GM10266 (cell line): ENCODE results near the gene RHCG.

ENCODE experiments used
- DNase-seq: peaks from one replicate; pipeline ENCODE4 v3.0.0; 2012; ENCODE audit errors: extremely low spot score
- TF ChIP-seq, protein P1 (sequence below): IDR thresholded peaks from 2 replicates; pipeline ENCODE4 v1.5.1; 2012; ENCODE audit warnings: mild to moderate bottlenecking, low read depth; ENCODE audit not compliant: control insufficient read depth, insufficient read depth; ENCODE audit errors: missing control alignments

RHCG gene

DNA sequence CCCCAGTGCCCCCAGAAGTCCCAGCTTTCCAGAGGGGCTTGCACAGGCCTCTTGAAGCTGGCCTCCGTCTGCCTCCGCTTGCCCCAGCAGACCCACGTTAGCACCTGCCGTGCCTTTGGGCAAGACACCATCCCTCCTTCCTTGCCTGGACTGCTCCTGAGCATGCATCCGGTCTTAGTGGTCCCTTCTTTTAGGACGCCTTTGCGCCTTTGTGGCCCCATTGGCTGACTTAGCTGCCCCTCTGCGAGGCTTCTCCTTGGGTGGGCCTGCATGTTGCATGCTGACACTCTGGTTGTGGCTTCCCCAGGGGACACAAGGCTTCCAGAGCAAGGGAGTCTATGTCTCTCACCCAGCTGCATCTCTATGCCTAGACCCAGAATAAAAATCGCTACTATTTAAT lies 56.6 kb downstream of the RHCG start:
- DNase-seq = no peak
- TF ChIP-seq, protein P1, sequence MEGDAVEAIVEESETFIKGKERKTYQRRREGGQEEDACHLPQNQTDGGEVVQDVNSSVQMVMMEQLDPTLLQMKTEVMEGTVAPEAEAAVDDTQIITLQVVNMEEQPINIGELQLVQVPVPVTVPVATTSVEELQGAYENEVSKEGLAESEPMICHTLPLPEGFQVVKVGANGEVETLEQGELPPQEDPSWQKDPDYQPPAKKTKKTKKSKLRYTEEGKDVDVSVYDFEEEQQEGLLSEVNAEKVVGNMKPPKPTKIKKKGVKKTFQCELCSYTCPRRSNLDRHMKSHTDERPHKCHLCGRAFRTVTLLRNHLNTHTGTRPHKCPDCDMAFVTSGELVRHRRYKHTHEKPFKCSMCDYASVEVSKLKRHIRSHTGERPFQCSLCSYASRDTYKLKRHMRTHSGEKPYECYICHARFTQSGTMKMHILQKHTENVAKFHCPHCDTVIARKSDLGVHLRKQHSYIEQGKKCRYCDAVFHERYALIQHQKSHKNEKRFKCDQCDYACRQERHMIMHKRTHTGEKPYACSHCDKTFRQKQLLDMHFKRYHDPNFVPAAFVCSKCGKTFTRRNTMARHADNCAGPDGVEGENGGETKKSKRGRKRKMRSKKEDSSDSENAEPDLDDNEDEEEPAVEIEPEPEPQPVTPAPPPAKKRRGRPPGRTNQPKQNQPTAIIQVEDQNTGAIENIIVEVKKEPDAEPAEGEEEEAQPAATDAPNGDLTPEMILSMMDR = no peak

DNA sequence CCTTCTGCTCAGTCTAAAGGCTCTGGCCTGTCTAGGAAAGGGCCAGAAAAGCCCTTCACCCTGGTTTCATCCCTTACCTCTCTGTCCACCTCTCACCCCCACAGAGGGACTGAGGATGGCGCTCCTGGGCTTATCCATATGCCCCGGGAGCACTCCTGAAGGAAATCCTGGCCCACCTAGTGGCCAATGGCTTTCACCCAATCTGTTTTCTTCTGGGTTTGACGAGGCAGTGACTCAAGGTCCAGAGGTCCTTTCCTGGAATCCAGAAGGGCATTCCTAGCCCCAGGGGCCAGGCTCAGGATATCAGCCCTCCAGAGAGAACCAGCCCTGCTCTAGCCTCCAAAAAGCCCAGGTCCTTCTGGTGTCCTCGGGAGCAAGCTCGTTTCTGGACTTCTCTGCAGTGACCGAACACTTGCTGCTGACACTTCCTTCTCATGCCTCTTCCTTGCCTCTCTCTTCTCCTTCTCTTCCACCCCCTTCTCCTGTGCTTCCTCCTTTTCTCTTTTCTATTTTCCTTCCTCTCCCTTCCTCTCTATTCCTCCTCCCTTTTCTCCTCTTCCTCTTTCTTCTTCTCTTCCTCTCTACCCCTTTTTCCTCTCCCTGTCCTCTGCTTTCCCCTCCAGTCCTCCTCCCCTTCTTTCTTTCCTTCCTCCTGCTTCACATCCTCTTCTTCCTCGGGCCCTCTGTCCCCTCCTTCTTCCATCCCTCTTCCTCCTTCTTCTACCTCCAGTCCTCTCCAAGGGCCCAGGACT lies 59.6 kb downstream of the RHCG start:
- TF ChIP-seq, protein P1 = no peak
- no peak for DNase-seq

DNA sequence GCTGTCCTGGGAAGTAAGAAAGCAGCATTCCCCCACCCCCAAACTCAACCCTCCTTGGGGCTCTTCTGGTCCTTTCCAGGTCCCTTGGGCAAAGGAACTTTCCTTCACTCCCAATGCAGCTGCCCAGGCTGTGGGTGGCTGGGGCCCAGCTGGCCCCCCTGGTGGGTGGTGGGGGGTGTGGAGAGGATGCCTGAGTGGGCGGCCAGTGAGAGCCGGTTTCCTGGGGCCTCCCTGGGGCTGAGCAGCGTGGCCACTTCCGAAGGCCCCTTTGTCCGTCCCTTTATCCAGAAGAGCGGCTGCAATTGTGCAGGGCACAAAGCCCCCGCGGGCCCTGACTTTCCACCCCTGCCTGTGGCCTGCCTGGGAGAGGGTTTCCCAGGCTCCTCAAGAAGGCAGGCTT lies 61.0 kb downstream of the RHCG start:
- TF ChIP-seq, protein P1 = no peak

DNA sequence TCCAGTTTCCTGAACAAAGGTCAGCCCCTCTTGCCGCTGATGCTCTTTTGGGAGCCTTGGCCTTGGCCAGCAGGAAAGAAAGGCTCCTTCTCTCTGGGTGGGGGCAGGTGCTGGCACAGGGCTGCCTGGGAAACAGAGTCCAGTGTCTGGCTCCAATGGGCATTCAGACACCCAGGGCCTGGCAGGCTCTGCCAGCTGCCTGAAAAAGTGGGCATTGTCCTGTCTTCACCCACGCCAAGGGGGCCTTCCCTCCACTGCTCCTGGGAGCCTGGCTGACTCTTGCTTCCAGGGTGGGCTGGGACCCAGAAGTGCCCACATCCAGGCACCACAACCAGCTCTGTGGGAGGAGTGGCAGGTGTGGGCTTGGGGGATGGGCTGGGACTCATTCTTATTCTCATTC lies 62.7 kb downstream of the RHCG start:
- TF ChIP-seq, protein P1 = no peak
- no peak for DNase-seq

More for the DNA sequence above, 61.0 kb downstream of the RHCG start:
- no peak for DNase-seq

DNA sequence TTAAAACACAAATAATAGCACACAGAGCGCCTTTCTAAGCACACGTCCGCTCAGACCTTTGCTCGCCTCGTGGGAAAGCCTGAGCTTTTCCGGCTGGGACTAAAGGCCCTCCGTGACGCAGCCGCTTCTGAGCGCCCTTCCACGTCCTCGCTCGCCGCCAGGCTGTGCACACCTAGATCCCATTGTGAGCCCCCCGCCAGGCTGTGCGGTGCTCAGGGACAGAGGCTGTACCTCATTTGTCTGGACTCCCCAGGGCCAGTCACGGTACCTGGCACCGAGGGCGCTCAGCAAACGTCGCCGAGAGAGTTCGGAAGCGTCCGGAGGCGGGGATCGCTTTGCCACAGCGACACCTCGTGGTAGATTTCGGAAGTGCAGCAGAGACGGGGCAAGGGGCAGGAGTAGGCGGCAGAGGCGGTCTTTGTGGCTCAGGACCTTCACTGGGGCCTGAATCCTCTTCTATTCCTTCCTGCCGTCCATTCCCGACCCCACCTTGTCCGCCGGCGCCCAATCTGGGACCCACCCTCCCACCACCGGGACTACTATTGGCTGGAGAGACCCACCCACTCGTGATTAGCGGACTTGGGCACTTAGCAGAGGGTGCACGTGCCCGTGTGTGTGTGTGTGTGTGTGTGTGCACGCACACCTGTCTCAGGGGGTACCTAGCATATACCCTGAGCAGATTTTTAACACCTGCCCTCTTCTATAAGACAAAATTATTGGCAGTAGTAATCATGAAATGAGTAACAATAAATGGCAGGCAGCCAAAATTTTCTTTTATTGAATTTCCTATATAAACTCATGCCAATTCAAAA lies 65.6 kb downstream of the RHCG start:
- TF ChIP-seq, protein P1 = peak; percentile 99
- peak; percentile 87 for DNase-seq

DNA sequence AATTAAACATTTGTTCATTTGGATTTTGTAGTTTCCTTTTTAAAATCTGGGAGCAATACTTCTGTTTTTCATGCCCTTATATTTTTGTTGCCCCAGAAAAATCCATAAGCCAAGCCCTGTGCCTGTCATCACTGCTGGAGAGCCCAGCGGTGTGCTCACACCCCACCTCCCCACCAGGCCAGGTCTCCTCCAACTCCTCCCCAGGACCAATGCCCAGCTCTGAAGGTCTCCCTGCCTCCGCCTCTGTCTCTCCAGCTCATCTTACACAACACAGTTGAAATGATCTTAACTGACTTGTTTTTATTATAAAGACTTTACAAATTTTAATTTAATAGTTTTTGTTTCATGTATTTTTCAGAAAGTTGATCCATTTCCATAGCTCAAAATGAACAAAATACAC lies 66.4 kb downstream of the RHCG start:
- TF ChIP-seq, protein P1 = no peak
- no peak for DNase-seq

DNA sequence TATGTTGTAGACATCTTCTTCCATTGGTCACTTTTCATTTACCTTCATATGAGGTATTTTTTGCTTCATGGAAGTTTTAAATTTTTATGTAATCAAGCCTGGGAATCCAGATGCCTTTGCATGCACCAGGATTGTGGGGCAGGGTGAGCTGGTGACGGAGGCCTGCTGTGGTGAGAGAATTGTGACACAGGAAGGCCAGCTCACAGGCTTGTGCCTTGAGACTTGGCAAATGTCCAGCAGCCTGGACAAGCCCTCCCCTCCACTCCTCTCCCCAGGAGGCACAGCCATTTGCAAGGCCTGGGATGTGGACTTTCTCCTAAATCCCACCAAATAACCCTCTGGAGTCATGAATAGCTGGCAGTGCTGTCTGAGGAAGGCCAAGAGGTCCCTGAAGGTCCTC lies 67.4 kb downstream of the RHCG start:
- no peak for DNase-seq

More for the DNA sequence above, 67.4 kb downstream of the RHCG start:
- TF ChIP-seq, protein P1 = no peak
